SW 1271 (cell line): ENCODE results near the gene HSPG2.
"Not testable (repeated sequence)": the region's sequence is repeated elsewhere in the genome, so short reads cannot be mapped to it uniquely, and the experiment has no call there.

ENCODE experiments used
- DNase-seq, 2 experiments: peaks; one replicate each; lab custom pipeline; 2025; lab: John Stamatoyannopoulos, UW

Gene HSPG2

GRCh38 chr1:21932127-21932526 lies 5.0 kb downstream of the HSPG2 start:
- DNase-seq = no peak

GRCh38 chr1:21931171-21932093 lies 5.7 kb downstream of the HSPG2 start:
- peak; percentile 27 to 39 for DNase-seq

- no peak for DNase-seq
Measured at GRCh38 chr1:21930629-21931170, 6.4 kb downstream of the HSPG2 start.

GRCh38 chr1:21930080-21930571 lies 7.0 kb downstream of the HSPG2 start:
- DNase-seq = no peak

- no peak for DNase-seq
Measured at GRCh38 chr1:21927533-21928237, 9.4 kb downstream of the HSPG2 start.

- DNase-seq = no peak
Measured at GRCh38 chr1:21926814-21927532, 10.1 kb downstream of the HSPG2 start.

- no peak for DNase-seq
Measured at GRCh38 chr1:21926065-21926464, 11.0 kb downstream of the HSPG2 start.

- DNase-seq = no peak
Measured at GRCh38 chr1:21925334-21925940, 11.7 kb downstream of the HSPG2 start.

GRCh38 chr1:21924503-21925005 lies 12.6 kb downstream of the HSPG2 start:
- DNase-seq = no peak

- DNase-seq = no peak
Measured at GRCh38 chr1:21922090-21923013, 14.8 kb downstream of the HSPG2 start.

- no peak for DNase-seq
Measured at GRCh38 chr1:21921100-21921875, 15.8 kb downstream of the HSPG2 start.

GRCh38 chr1:21919520-21919919 lies 17.6 kb downstream of the HSPG2 start:
- DNase-seq = no peak

GRCh38 chr1:21917239-21917631 lies 19.9 kb downstream of the HSPG2 start:
- DNase-seq = not testable (repeated sequence)

- no peak for DNase-seq
Measured at GRCh38 chr1:21916447-21917238, 20.5 kb downstream of the HSPG2 start.

GRCh38 chr1:21914880-21915640 lies 22.1 kb downstream of the HSPG2 start:
- DNase-seq = no peak

- DNase-seq = no peak
Measured at GRCh38 chr1:21914450-21914849, 22.7 kb downstream of the HSPG2 start.

GRCh38 chr1:21913763-21914162 lies 23.3 kb downstream of the HSPG2 start:
- DNase-seq = no peak

GRCh38 chr1:21913258-21913657 lies 23.9 kb downstream of the HSPG2 start:
- no peak for DNase-seq
